SK-N-MC (cell line): ENCODE results near the gene SOX6.
"Not testable (repeated sequence)": the region's sequence is repeated elsewhere in the genome, so short reads cannot be mapped to it uniquely, and the experiment has no call there.

Experiments
- DNase-seq: peaks from one replicate; pipeline ENCODE4 v3.0.0-alpha.2; 2011; ENCODE audit warnings: low read depth, low spot score
- H3K27ac ChIP-seq: fragments of 200-600 bp; sonication (generic); 2 replicates; pipeline ENCODE4 v1.5.1; 2016; ENCODE audit warnings: mixed run types
- H3K36me3 ChIP-seq: fragments of 200-600 bp; sonication (generic); 2 replicates; pipeline ENCODE4 v1.6.1; 2017; ENCODE audit warnings: antibody characterized with exemption, low read length, mixed read lengths; ENCODE audit not compliant: insufficient read depth
- H3K4me3 ChIP-seq: fragments of 200-600 bp; sonication (generic); 2 replicates; pipeline ENCODE4 v1.5.1; 2016
- H3K9ac ChIP-seq: fragments of 200-600 bp; sonication (generic); 2 replicates; pipeline ENCODE4 v1.8.0; 2017; ENCODE audit warnings: mixed run types, mixed read lengths; ENCODE audit not compliant: insufficient read length
- H3K9me3 ChIP-seq: fragments of 200-600 bp; sonication (generic); 2 replicates; pipeline ENCODE4 v1.6.1; 2017; ENCODE audit warnings: low read depth, mild to moderate bottlenecking, antibody characterized with exemption, low read length, moderate library complexity, mixed read lengths
- EZH2 ChIP-seq: fragments of 200-600 bp; sonication (generic); IDR thresholded peaks from one replicate; pipeline ENCODE4 v1.6.1; 2017; ENCODE audit warnings: antibody characterized with exemption
- FOXP2 ChIP-seq: optimal IDR thresholded peaks from 2 replicates; pipeline ENCODE3; 2011; ENCODE audit warnings: mild to moderate bottlenecking, moderate library complexity; ENCODE audit not compliant: insufficient read depth; ENCODE audit errors: extremely low read length, control extremely low read depth
- POLR2AphosphoS5 ChIP-seq: IDR thresholded peaks from 2 replicates; pipeline ENCODE4 v1.6.1; 2012; ENCODE audit warnings: mild to moderate bottlenecking, low read depth, low read length, borderline replicate concordance

Gene SOX6

GRCh38 chr11:15930442-15931025 lies 425.8 kb downstream of the SOX6 start:
- Histone ChIP-seq H3K4me3 (no peak overlapping the region), H3K9ac (no peak overlapping the region), H3K9me3 (no peaks in the 10 kb centered on the region), H3K27ac (no peak overlapping the region), H3K36me3 (no peaks in the 10 kb centered on the region)
- no peak for TF ChIP-seq EZH2
- TF ChIP-seq FOXP2 = no peak
- TF ChIP-seq POLR2AphosphoS5 = no peak
- no peak for DNase-seq

GRCh38 chr11:15929371-15929901 lies 426.9 kb downstream of the SOX6 start:
- Histone ChIP-seq H3K27ac (no peak overlapping the region), H3K36me3 (no peaks in the 10 kb centered on the region), H3K9me3 (no peaks in the 10 kb centered on the region), H3K9ac (no peak overlapping the region), H3K4me3 (no peak overlapping the region)
- DNase-seq = no peak
- TF ChIP-seq FOXP2 (no peak), POLR2AphosphoS5 (no peak), EZH2 (no peak)

- Histone ChIP-seq H3K9me3 (no peaks in the 10 kb centered on the region), H3K9ac (no peak overlapping the region), H3K4me3 (no peak overlapping the region), H3K27ac (no peak overlapping the region), H3K36me3 (no peaks in the 10 kb centered on the region)
- TF ChIP-seq FOXP2 = no peak
- no peak for TF ChIP-seq POLR2AphosphoS5
- no peak for TF ChIP-seq EZH2
- DNase-seq = no peak
Observed at GRCh38 chr11:15927864-15928217, 428.5 kb downstream of the SOX6 start.

- H3K27ac ChIP-seq = no peak overlapping the region
- no peaks in the 10 kb centered on the region for H3K36me3 ChIP-seq
- TF ChIP-seq POLR2AphosphoS5 (no peak), EZH2 (no peak), FOXP2 (no peak)
- H3K9ac ChIP-seq = no peak overlapping the region
- DNase-seq = no peak
- no peaks in the 10 kb centered on the region for H3K9me3 ChIP-seq
- H3K4me3 ChIP-seq = no peak overlapping the region
Observed at GRCh38 chr11:15927196-15927863, 429.0 kb downstream of the SOX6 start.

- DNase-seq = no peak
- H3K4me3 ChIP-seq = no peak overlapping the region
- TF ChIP-seq POLR2AphosphoS5 = no peak
- TF ChIP-seq EZH2 = no peak
- no peak for TF ChIP-seq FOXP2
Observed at GRCh38 chr11:15926071-15926470, 430.3 kb downstream of the SOX6 start.

GRCh38 chr11:15923183-15923582 lies 433.2 kb downstream of the SOX6 start:
- H3K36me3 ChIP-seq = no peaks in the 10 kb centered on the region
- H3K27ac ChIP-seq = no peak overlapping the region
- H3K9ac ChIP-seq = no peak overlapping the region
- H3K9me3 ChIP-seq = no peaks in the 10 kb centered on the region
- H3K4me3 ChIP-seq = no peak overlapping the region
- no peak for DNase-seq
- TF ChIP-seq FOXP2 = no peak
- no peak for TF ChIP-seq POLR2AphosphoS5
- no peak for TF ChIP-seq EZH2

More at GRCh38 chr11:15926071-15926470, 430.3 kb downstream of the SOX6 start:
- Histone ChIP-seq H3K9ac (no peak overlapping the region), H3K27ac (no peak overlapping the region), H3K9me3 (no peaks in the 10 kb centered on the region), H3K36me3 (no peaks in the 10 kb centered on the region)

- not testable (repeated sequence) for H3K9me3 ChIP-seq, DNase-seq, H3K36me3 ChIP-seq
Observed at GRCh38 chr11:15922745-15923144, 433.6 kb downstream of the SOX6 start.

GRCh38 chr11:15920856-15921629 lies 435.3 kb downstream of the SOX6 start:
- H3K27ac ChIP-seq = no peak overlapping the region
- no peak for DNase-seq
- no peak for TF ChIP-seq POLR2AphosphoS5
- no peak for TF ChIP-seq EZH2
- TF ChIP-seq FOXP2 = no peak

More at GRCh38 chr11:15922745-15923144, 433.6 kb downstream of the SOX6 start:
- H3K9ac ChIP-seq, H3K4me3 ChIP-seq, H3K27ac ChIP-seq: not testable (repeated sequence)

More at GRCh38 chr11:15920856-15921629, 435.3 kb downstream of the SOX6 start:
- Histone ChIP-seq H3K9me3 (no peaks in the 10 kb centered on the region), H3K9ac (no peak overlapping the region), H3K36me3 (no peaks in the 10 kb centered on the region), H3K4me3 (no peak overlapping the region)
